DOHH2 (cell line): ENCODE data around the gene MOSPD2.

ENCODE experiments used
- CTCF ChIP-seq: fragments of 200-600 bp; sonication (generic); IDR thresholded peaks from one replicate; pipeline ENCODE4 v1.5.1; 2014; ENCODE audit warnings: antibody characterized with exemption, mild to moderate bottlenecking, low read depth, low read length; ENCODE audit not compliant: poor library complexity, severe bottlenecking
- EZH2phosphoT487 ChIP-seq: fragments of 200-600 bp; sonication (generic); IDR thresholded peaks from 2 replicates; pipeline ENCODE4 v1.6.1; 2017; ENCODE audit warnings: borderline replicate concordance, mild to moderate bottlenecking, antibody characterized with exemption, low read length, moderate library complexity, mixed read lengths

- no peak for TF ChIP-seq CTCF
- no peak for TF ChIP-seq EZH2phosphoT487
These were observed 58.9 kb downstream of the MOSPD2 start for GRCh38 chrX:14932136-14932535.
